HG03432 (cell line): ENCODE results near the gene PPARGC1A.

Source experiments
- ATAC-seq: cut with Tn5 transposase; IDR thresholded peaks from one replicate; pipeline ENCODE4 v1.9.1; 2021; ENCODE audit warnings: mild to moderate bottlenecking, moderate library complexity; ENCODE audit not compliant: unreplicated experiment

The PPARGC1A gene

GRCh38 chr4:23775694-23776093, 114.2 kb downstream of the PPARGC1A start:
- no peak for ATAC-seq

GRCh38 chr4:23774909-23775308, 114.9 kb downstream of the PPARGC1A start:
- no peak for ATAC-seq

GRCh38 chr4:23773884-23774636, 115.8 kb downstream of the PPARGC1A start:
- ATAC-seq = no peak

- no peak for ATAC-seq
These were observed 119.8 kb downstream of the PPARGC1A start for GRCh38 chr4:23770011-23770410.

GRCh38 chr4:23769406-23769805, 120.4 kb downstream of the PPARGC1A start:
- no peak for ATAC-seq

GRCh38 chr4:23768541-23768940, 121.3 kb downstream of the PPARGC1A start:
- ATAC-seq = no peak

- no peak for ATAC-seq
These were observed 123.5 kb downstream of the PPARGC1A start for GRCh38 chr4:23766344-23766743.

- no peak for ATAC-seq
These were observed 126.3 kb downstream of the PPARGC1A start for GRCh38 chr4:23763559-23763958.

GRCh38 chr4:23762551-23762950, 127.3 kb downstream of the PPARGC1A start:
- ATAC-seq = no peak

GRCh38 chr4:23759066-23759465, 130.8 kb downstream of the PPARGC1A start:
- no peak for ATAC-seq

- no peak for ATAC-seq
These were observed 135.2 kb downstream of the PPARGC1A start for GRCh38 chr4:23754688-23755087.

- no peak for ATAC-seq
These were observed 139.7 kb downstream of the PPARGC1A start for GRCh38 chr4:23750125-23750524.

- ATAC-seq = no peak
These were observed 142.5 kb downstream of the PPARGC1A start for GRCh38 chr4:23747281-23747735.

- no peak for ATAC-seq
These were observed 143.2 kb downstream of the PPARGC1A start for GRCh38 chr4:23746672-23747071.

- ATAC-seq = no peak
These were observed 143.8 kb downstream of the PPARGC1A start for GRCh38 chr4:23746027-23746426.

GRCh38 chr4:23745377-23745776, 144.5 kb downstream of the PPARGC1A start:
- ATAC-seq = no peak
